ENCODE measurements around the gene AKT2. TPM values are rescaled to one million over a fixed set of nuclear protein-coding genes. Genes with fewer than 3 reads are reported as not detected.

AKT2 gene
- total and polyA plus RNA-seq, 2 of the 8 experiments (the other 6 are each of a cell fraction or from before 2014, with no cell fraction given) = 151 to 183 TPM

DNA sequence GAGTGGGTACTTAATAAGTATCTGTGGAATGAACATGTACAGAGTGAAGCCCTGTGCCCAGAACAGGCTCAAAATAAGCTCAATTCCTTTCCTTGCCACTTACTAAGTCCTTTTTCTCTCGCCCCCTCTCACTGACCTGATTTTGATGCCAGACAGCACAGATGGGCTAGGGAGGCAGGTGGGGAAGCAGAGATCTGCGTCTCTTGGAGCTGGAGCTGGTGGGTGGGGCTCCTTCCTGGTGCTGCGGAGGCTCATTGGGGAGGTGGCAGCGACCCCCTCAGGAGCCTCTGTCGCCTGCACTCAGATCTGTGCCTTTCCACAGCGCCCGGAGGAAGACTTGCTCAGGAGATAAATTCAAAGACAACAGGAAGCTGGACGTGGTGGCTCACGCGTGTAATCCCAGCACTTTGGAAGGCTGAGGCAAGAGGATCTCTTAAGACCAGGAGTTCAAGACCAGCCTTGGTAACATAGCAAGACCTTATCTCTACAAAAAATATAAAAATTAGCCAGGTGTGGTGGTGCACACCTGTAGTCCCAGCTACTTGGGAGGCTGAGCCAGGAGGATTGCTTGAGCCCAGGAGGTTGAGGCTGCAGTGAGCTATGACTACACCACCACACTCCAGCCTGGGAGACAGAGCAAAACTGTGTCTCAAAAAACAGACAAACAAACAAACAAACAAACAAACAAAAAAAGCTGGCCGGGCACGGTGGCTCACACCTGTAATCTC is 14.6 kb downstream of the AKT2 start (continued):
- TF ChIP-seq POLR2AphosphoS5 (IDR thresholded peaks at IDR 0.05; ENCODE audit: low read depth, low read length) (no peak), RFX5 (IDR thresholded peaks at IDR 0.05; ENCODE audit: borderline replicate concordance, low read depth, low read length) (no peak), SAP30 (IDR thresholded peaks at IDR 0.05; ENCODE audit: insufficient read depth, insufficient replicate concordance, low read length) (no peak), GTF2F1 (IDR thresholded peaks at IDR 0.05; ENCODE audit: borderline replicate concordance, low read depth, low read length) (no peak)

Measured in H1 (cell line).